Choroid plexus epithelial cell (primary cell): ENCODE measurements around the gene RASSF10.

Experiments
- DNase-seq: peaks from one replicate; pipeline ENCODE4 v3.0.0-alpha.2; 2010; ENCODE audit warnings: low read depth
- H3K4me3 ChIP-seq: 2 replicates; pipeline ENCODE4 v1.5.1; 2011; ENCODE audit warnings: low read depth, mild to moderate bottlenecking, control low read depth, low read length, moderate library complexity
- CTCF ChIP-seq: conservative IDR thresholded peaks from 2 replicates; pipeline ENCODE4 v1.5.1; 2011; ENCODE audit warnings: low read depth, mild to moderate bottlenecking, control low read depth, inconsistent platforms, low read length, moderate library complexity

The RASSF10 gene

GRCh38 chr11:12991426-12991825, 17.7 kb upstream of the RASSF10 start:
- DNase-seq: no peak
- TF ChIP-seq CTCF: no peak
- H3K4me3 ChIP-seq: no peak overlapping the region

- TF ChIP-seq CTCF: no peak
- H3K4me3 ChIP-seq: no peak overlapping the region
- no peak for DNase-seq
These were observed 15.5 kb upstream of the RASSF10 start for GRCh38 chr11:12993626-12994025.

GRCh38 chr11:12994476-12994875, 14.6 kb upstream of the RASSF10 start:
- H3K4me3 ChIP-seq: no peak overlapping the region
- no peak for DNase-seq
- TF ChIP-seq CTCF: no peak

- TF ChIP-seq CTCF: no peak
- peak; percentile 68 for DNase-seq
- no peak overlapping the region for H3K4me3 ChIP-seq
These were observed 13.9 kb upstream of the RASSF10 start for GRCh38 chr11:12995188-12995587.

GRCh38 chr11:12995823-12996222, 13.3 kb upstream of the RASSF10 start:
- H3K4me3 ChIP-seq: no peak overlapping the region
- TF ChIP-seq CTCF: no peak
- DNase-seq: no peak

- H3K4me3 ChIP-seq: no peak overlapping the region
- no peak for TF ChIP-seq CTCF
- DNase-seq: no peak
These were observed 11.9 kb upstream of the RASSF10 start for GRCh38 chr11:12997168-12997567.

GRCh38 chr11:12998336-12998735, 10.8 kb upstream of the RASSF10 start:
- no peak for TF ChIP-seq CTCF
- no peak overlapping the region for H3K4me3 ChIP-seq
- DNase-seq: no peak
